Endothelial cell of umbilical vein (primary cell): ENCODE results near the gene LMX1A. TPM values are rescaled to one million over a fixed set of nuclear protein-coding genes. Genes with fewer than 3 reads are reported as not detected.

Experiments used
- BruUV-seq: library from RNA; stranded (reverse); fragments of 400-500 nt; replicated peaks from 2 replicates; lab custom pipeline; 2021; lab: Mats Ljungman, UMichigan
- CTCF ChIA-PET: fragments of 300-600, 350-600 bp; sonication (Branson Sonifier 250); formaldehyde crosslinking; loops from one replicate; lab custom pipeline; 2021; ENCODE audit warnings: antibody characterized with exemption, inconsistent platforms; lab: Charles Lee
- POLR2A ChIA-PET: fragments of 300-600, 350-600 bp; sonication (Branson Sonifier 250); formaldehyde crosslinking; loops from one replicate; lab custom pipeline; 2021; ENCODE audit warnings: antibody characterized with exemption, inconsistent platforms; lab: Charles Lee
- DNase-seq: peaks from one replicate; pipeline ENCODE4 v3.0.0-alpha.2; 2011; ENCODE audit warnings: low read depth, low spot score
- FAIRE-seq: peaks from 2 replicates; lab custom pipeline; 2011; peaks lifted over from hg19 to GRCh38; lab: Jason Lieb, UNC
- H2AFZ ChIP-seq: 2 replicates; pipeline ENCODE4 v1.6.0; 2012; ENCODE audit warnings: low read depth, low read length, control low read depth, inconsistent platforms
- H3K27ac ChIP-seq: 2 replicates; pipeline ENCODE4 v1.5.1; 2011; ENCODE audit warnings: low read depth, mild to moderate bottlenecking, control low read depth, low read length, moderate library complexity; ENCODE audit not compliant: insufficient read depth
- H3K27me3 ChIP-seq, 2 experiments: 2 replicates each; pipeline versions ENCODE4 v1.6.0 to v1.6.1; 2011; ENCODE audit warnings: low read length in 2 of 2, mixed read lengths in 1 of 2; ENCODE audit not compliant: control insufficient read depth in 2 of 2, insufficient read depth in 2 of 2
- H3K36me3 ChIP-seq, 2 experiments: 2 replicates in 1 of 2; 3 replicates in 1 of 2; pipeline ENCODE4 v1.5.1; 2011; ENCODE audit warnings: low read length in 2 of 2, mild to moderate bottlenecking in 1 of 2, moderate library complexity in 1 of 2; ENCODE audit not compliant: control insufficient read depth in 2 of 2, insufficient read depth in 2 of 2; ENCODE audit errors: extremely low read depth in 1 of 2
- H3K4me1 ChIP-seq: 3 replicates; pipeline ENCODE4 v1.5.1; 2011; ENCODE audit warnings: mild to moderate bottlenecking, low read length; ENCODE audit not compliant: control insufficient read depth, insufficient read depth; ENCODE audit errors: extremely low read depth
- H3K4me2 ChIP-seq: 2 replicates; pipeline ENCODE4 v1.6.1; 2011; ENCODE audit warnings: low read length, control low read depth, mixed read lengths; ENCODE audit not compliant: insufficient read depth
- H3K4me3 ChIP-seq, 3 experiments: fragments of 200-600 bp in 1 of 3; sonication (generic), shearing (Covaris generic) in 1 of 3; replicated peaks in 1 of 3; 2 replicates each; pipeline ENCODE4 v1.5.1; 2011 to 2016; ENCODE audit warnings: control low read depth in 3 of 3, low read length in 3 of 3, mild to moderate bottlenecking in 2 of 3, inconsistent platforms in 1 of 3, low read depth in 1 of 3, moderate library complexity in 1 of 3; ENCODE audit not compliant: insufficient read depth in 1 of 3
- H3K79me2 ChIP-seq: 2 replicates; pipeline ENCODE4 v1.6.0; 2012; ENCODE audit warnings: low read length, inconsistent platforms; ENCODE audit not compliant: control insufficient read depth, insufficient read depth
- H3K9ac ChIP-seq: replicated peaks from 2 replicates; pipeline ENCODE3; 2011; ENCODE audit warnings: low read length, control low read depth; ENCODE audit not compliant: insufficient read depth; ENCODE audit errors: extremely low read depth
- H3K9me1 ChIP-seq: replicated peaks from 3 replicates; pipeline ENCODE4 v1.6.0; 2011; ENCODE audit warnings: mild to moderate bottlenecking, low read length; ENCODE audit not compliant: control insufficient read depth, insufficient read depth; ENCODE audit errors: extremely low read depth
- H3K9me3 ChIP-seq: replicated peaks from 2 replicates; pipeline ENCODE4 v1.5.1; 2012; ENCODE audit warnings: low read length, inconsistent platforms; ENCODE audit not compliant: control insufficient read depth, insufficient read depth
- H4K20me1 ChIP-seq: replicated peaks from 2 replicates; pipeline ENCODE3; 2011; ENCODE audit warnings: mild to moderate bottlenecking, low read length; ENCODE audit not compliant: control insufficient read depth, insufficient read depth; ENCODE audit errors: extremely low read depth
- EZH2 ChIP-seq: IDR thresholded peaks from 2 replicates; pipeline ENCODE4 v1.6.1; 2012; ENCODE audit warnings: borderline replicate concordance, low read depth, mild to moderate bottlenecking, moderate library complexity, low read length, inconsistent platforms; ENCODE audit not compliant: severe bottlenecking
- FOS ChIP-seq: IDR thresholded peaks from 2 replicates; pipeline ENCODE4 v1.6.1; 2011; ENCODE audit warnings: mild to moderate bottlenecking, low read length, moderate library complexity, borderline replicate concordance; ENCODE audit not compliant: insufficient read depth
- GATA2 ChIP-seq: IDR thresholded peaks from 2 replicates; pipeline ENCODE4 v1.7.0; 2011; ENCODE audit warnings: low read depth, mild to moderate bottlenecking, moderate library complexity, mixed read lengths, low read length; ENCODE audit not compliant: insufficient read length, insufficient read depth
- JUN ChIP-seq: IDR thresholded peaks from 2 replicates; pipeline ENCODE4 v1.6.1; 2011; ENCODE audit warnings: borderline replicate concordance, low read depth; ENCODE audit not compliant: insufficient read length, insufficient read depth
- MYC ChIP-seq: IDR thresholded peaks from one replicate; pipeline ENCODE4 v1.6.1; 2011; ENCODE audit warnings: mild to moderate bottlenecking, low read depth, low read length
- POLR2A ChIP-seq: IDR thresholded peaks from 2 replicates; pipeline ENCODE4 v1.6.1; 2012; ENCODE audit warnings: low read depth, mild to moderate bottlenecking, control low read depth, low read length
- POLR2AphosphoS5 ChIP-seq: IDR thresholded peaks from 2 replicates; pipeline ENCODE4 v1.6.1; 2012; ENCODE audit warnings: low read depth, mild to moderate bottlenecking, control low read depth, low read length, moderate library complexity; ENCODE audit not compliant: insufficient read depth
- dilution Hi-C: fragments of 300-500 bp; cut with MboI; formaldehyde crosslinking; loops from one replicate; pipeline ENCODE4 v1.15.0; 2019; ENCODE audit warnings: low sequenced_read_pairs; ENCODE audit not compliant: extremely low pct_ligation_motif_present
- intact Hi-C: fragments of 100-400 bp; cut with micrococcal nuclease; formaldehyde crosslinking; loops from one replicate; pipeline ENCODE4 v1.10.0; 2022
- polyA plus RNA-seq, 4 experiments: library from polyadenylated mRNA; depleted of rRNA in 3 of 4; stranded (reverse) in 3 of 4; unstranded in 1 of 4; fragments of >200 nt; gene quantifications; 2 replicates each; pipeline versions ENCODE4 v1.2.1 to v1.2.3, GENCODE V29; 2011 to 2012; ENCODE audit warnings: missing spikeins in 1 of 4
- total RNA-seq: library from RNA; stranded (reverse); gene quantifications from 2 replicates; pipeline ENCODE4 v1.2.3, GENCODE V29; 2021
- TF ChIP-seq, protein P1 (sequence below), 2 donors: IDR thresholded peaks; 1 replicate in 1 of 2; 2 replicates in 1 of 2; pipeline ENCODE4 v1.5.1; 2011; ENCODE audit warnings: low read length in 2 of 2, mild to moderate bottlenecking in 2 of 2, moderate library complexity in 2 of 2, control low read depth in 1 of 2, inconsistent platforms in 1 of 2, low read depth in 1 of 2; ENCODE audit not compliant: insufficient read depth in 1 of 2; ENCODE audit errors: extremely low read depth in 1 of 2
- TF ChIP-seq, protein P2 (sequence below): IDR thresholded peaks from 2 replicates; pipeline ENCODE4 v1.6.1; 2011; ENCODE audit not compliant: insufficient read depth, insufficient read length

LMX1A gene
- total and polyA plus RNA-seq, 2 donors (not counting 3 experiments of a cell fraction or from before 2014, with no cell fraction given), result not detected

DNA sequence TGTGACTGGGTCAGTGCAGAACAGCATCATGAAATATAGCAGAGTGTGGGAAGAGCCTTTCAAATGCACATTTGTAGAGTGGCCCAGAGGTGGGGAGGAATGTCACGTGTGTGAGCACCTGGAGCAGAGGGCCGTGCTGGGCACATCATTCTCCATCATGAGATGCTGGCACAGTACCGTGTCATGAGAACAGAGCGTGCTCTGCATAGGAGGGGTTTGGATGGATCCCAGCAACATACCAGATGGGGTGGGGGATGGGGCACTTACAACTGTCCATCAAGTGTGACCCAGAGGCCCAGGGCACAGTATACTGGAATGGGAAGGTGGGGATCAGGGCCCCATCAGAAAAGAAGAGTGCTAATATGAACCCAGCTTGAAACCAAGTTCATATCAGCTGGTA, 182.0 kb downstream of the LMX1A start:
- no peak overlapping the region for H2AFZ ChIP-seq
- ChIA-PET POLR2A (no interaction called here), CTCF (no interaction called here)
- H3K27me3 ChIP-seq, result no peaks in the 10 kb centered on the region
- TF ChIP-seq MYC (no peak), GATA2 (no peak), POLR2AphosphoS5 (no peak), FOS (no peak), EZH2 (no peak), JUN (no peak), POLR2A (no peak)
- TF ChIP-seq, protein P1, sequence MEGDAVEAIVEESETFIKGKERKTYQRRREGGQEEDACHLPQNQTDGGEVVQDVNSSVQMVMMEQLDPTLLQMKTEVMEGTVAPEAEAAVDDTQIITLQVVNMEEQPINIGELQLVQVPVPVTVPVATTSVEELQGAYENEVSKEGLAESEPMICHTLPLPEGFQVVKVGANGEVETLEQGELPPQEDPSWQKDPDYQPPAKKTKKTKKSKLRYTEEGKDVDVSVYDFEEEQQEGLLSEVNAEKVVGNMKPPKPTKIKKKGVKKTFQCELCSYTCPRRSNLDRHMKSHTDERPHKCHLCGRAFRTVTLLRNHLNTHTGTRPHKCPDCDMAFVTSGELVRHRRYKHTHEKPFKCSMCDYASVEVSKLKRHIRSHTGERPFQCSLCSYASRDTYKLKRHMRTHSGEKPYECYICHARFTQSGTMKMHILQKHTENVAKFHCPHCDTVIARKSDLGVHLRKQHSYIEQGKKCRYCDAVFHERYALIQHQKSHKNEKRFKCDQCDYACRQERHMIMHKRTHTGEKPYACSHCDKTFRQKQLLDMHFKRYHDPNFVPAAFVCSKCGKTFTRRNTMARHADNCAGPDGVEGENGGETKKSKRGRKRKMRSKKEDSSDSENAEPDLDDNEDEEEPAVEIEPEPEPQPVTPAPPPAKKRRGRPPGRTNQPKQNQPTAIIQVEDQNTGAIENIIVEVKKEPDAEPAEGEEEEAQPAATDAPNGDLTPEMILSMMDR (IDR thresholded peaks at IDR 0.05; ENCODE audit: extremely low read depth in 1 of 2, insufficient read depth in 1 of 2, low read depth in 1 of 2, low read length in 2 of 2), result no peak
- TF ChIP-seq, protein P2, sequence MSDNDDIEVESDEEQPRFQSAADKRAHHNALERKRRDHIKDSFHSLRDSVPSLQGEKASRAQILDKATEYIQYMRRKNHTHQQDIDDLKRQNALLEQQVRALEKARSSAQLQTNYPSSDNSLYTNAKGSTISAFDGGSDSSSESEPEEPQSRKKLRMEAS, result no peak
- H4K20me1 ChIP-seq, result no peaks in the 10 kb centered on the region
- DNase-seq, result no peak
- BruUV-seq, result no TSS peak
- H3K79me2 ChIP-seq, result no peaks in the 10 kb centered on the region
- no peaks in the 10 kb centered on the region for H3K4me1 ChIP-seq
- no peak for FAIRE-seq
- no peak overlapping the region for H3K9ac ChIP-seq
- dilution Hi-C loops (no loop called here), intact Hi-C loops (no loop called here)
- H3K4me3 ChIP-seq, result no peak overlapping the region
- H3K4me2 ChIP-seq, result no peak overlapping the region
- no peaks in the 10 kb centered on the region for H3K9me1 ChIP-seq
- no peaks in the 10 kb centered on the region for H3K36me3 ChIP-seq
- H3K27ac ChIP-seq, result no peak overlapping the region
- H3K9me3 ChIP-seq, result no peaks in the 10 kb centered on the region
